CD4-positive, alpha-beta T cell (primary cell): Measurements from ENCODE around the gene PICALM. TPM values are rescaled to one million over a fixed set of nuclear protein-coding genes. Genes with fewer than 3 reads are reported as not detected.

Experiments used
- ATAC-seq: fragments of 200-7000 bp; cut with Tn5 transposase; one replicate; pipeline ENCODE4 v1.10.0; 2022; ENCODE audit warnings: mild to moderate bottlenecking; ENCODE audit not compliant: poor library complexity
- CTCF ChIA-PET: fragments of 350-600 bp; sonication (Branson Sonifier 250); formaldehyde crosslinking; loops from one replicate; lab custom pipeline; 2021; ENCODE audit warnings: antibody characterized with exemption, inconsistent platforms; lab: Charles Lee
- POLR2A ChIA-PET: fragments of 350-600 bp; sonication (Branson Sonifier 250); formaldehyde crosslinking; loops from one replicate; lab custom pipeline; 2021; ENCODE audit warnings: antibody characterized with exemption, inconsistent platforms; lab: Charles Lee
- DNase-seq, 14 experiments: peaks; one replicate each; pipeline ENCODE4 v3.0.0-alpha.2; 2013 to 2020; ENCODE audit warnings: mixed read lengths in 2 of 14
- H3K27ac ChIP-seq, 2 donors: one replicate each; pipeline versions ENCODE4 v1.5.1 to v1.7.0; 2013; ENCODE audit warnings: low read length in 2 of 2, low read depth in 1 of 2, mild to moderate bottlenecking in 1 of 2
- H3K27me3 ChIP-seq, 2 experiments: 1 replicate in 1 of 2; 2 replicates in 1 of 2; pipeline versions ENCODE4 v1.6.1 to v1.7.0; 2013; ENCODE audit warnings: low read length in 2 of 2, control low read depth in 1 of 2, mild to moderate bottlenecking in 1 of 2, moderate library complexity in 1 of 2; ENCODE audit not compliant: insufficient read depth in 2 of 2, control insufficient read depth in 1 of 2
- H3K36me3 ChIP-seq: one replicate; pipeline ENCODE4 v1.6.1; 2013; ENCODE audit warnings: low read length, control low read depth; ENCODE audit not compliant: insufficient read depth
- H3K4me1 ChIP-seq: one replicate; pipeline ENCODE4 v1.6.1; 2013; ENCODE audit warnings: low read length, control low read depth; ENCODE audit not compliant: insufficient read depth
- H3K4me3 ChIP-seq: one replicate; pipeline ENCODE4 v1.5.1; 2013; ENCODE audit warnings: mild to moderate bottlenecking, low read length, moderate library complexity
- H3K9me3 ChIP-seq, 2 experiments: 1 replicate in 1 of 2; 2 replicates in 1 of 2; pipeline versions ENCODE4 v1.6.1 to v1.7.0; 2013; ENCODE audit warnings: low read length in 2 of 2, mild to moderate bottlenecking in 2 of 2, control low read depth in 1 of 2, moderate library complexity in 1 of 2; ENCODE audit not compliant: control insufficient read depth in 1 of 2, insufficient read depth in 1 of 2
- H3K27ac Mint-ChIP-seq: one replicate; pipeline ENCODE4 v1.8.0; 2020; ENCODE audit warnings: mixed read lengths
- H3K27me3 Mint-ChIP-seq: one replicate; pipeline ENCODE4 v1.8.0; 2021; ENCODE audit warnings: mixed read lengths
- H3K36me3 Mint-ChIP-seq: one replicate; pipeline ENCODE4 v1.8.0; 2021; ENCODE audit warnings: low read depth, mixed read lengths
- H3K4me1 Mint-ChIP-seq: one replicate; pipeline ENCODE4 v1.8.0; 2021; ENCODE audit warnings: low read depth, mixed read lengths
- H3K4me3 Mint-ChIP-seq: one replicate; pipeline ENCODE4 v1.8.0; 2020; ENCODE audit warnings: mild to moderate bottlenecking, mixed read lengths
- H3K9me3 Mint-ChIP-seq: one replicate; pipeline ENCODE4 v1.8.0; 2020; ENCODE audit warnings: mixed read lengths
- intact Hi-C, 2 experiments: fragments of 100-400 bp; cut with DNase I in 1 of 2; cut with micrococcal nuclease in 1 of 2; formaldehyde crosslinking; loops; one replicate each; pipeline versions ENCODE4 v1.15.1 to v1.9.0; 2023 to 2025; cut with DNase I, micrococcal nuclease
- total RNA-seq, 174 experiments: library from RNA in 2 of 174; stranded (reverse) in 2 of 174; gene quantifications; one replicate each; pipeline ENCODE4 v1.2.3 and lab custom pipeline; 2021 to 2026
- TF ChIP-seq, protein P1 (sequence below): fragments of 200-600 bp; IDR thresholded peaks from one replicate; pipeline ENCODE4 v1.8.0; 2022; ENCODE audit warnings: antibody characterized with exemption, mild to moderate bottlenecking

The PICALM gene
- total RNA-seq, 2 experiments from 2014 or later, result 73.3 to 77.3 TPM

DNA sequence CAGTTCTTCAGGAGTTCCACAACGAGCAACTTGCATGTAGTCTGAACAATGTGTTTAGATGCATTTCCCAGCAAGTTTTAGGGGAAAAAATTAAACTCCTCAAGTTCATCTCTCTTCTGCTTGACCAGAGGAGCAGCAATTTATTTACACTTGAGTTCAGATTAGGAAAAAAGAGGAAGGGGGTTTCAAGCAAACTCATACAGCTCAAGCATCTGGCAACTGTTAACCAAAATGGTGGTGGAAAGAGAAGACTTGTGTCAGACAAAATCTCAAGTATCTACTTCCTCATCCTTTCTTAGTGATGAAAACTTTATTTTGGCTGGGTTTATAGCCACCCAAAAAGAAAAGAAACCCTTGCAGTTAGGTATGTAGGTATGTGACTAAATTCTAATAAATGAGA lies 29.1 kb upstream of the PICALM start:
- H3K36me3 ChIP-seq, result no peaks in the 10 kb centered on the region
- no peaks in the 10 kb centered on the region for H3K4me1 ChIP-seq
- POLR2A ChIA-PET, result no interaction called here
- Mint-ChIP-seq H3K36me3 (no peaks in the 10 kb centered on the region), H3K4me1 (no peaks in the 10 kb centered on the region), H3K27ac (no peak overlapping the region), H3K4me3 (no peak overlapping the region), H3K27me3 (peaks cover 6% of the 10 kb centered on the region), H3K9me3 (no peaks in the 10 kb centered on the region)
- CTCF ChIA-PET, result no interaction called here
- no peaks in the 10 kb centered on the region for H3K9me3 ChIP-seq
- ATAC-seq, result no peak
- intact Hi-C loops, result no loop called here
- no peak overlapping the region for H3K4me3 ChIP-seq
- TF ChIP-seq, protein P1, sequence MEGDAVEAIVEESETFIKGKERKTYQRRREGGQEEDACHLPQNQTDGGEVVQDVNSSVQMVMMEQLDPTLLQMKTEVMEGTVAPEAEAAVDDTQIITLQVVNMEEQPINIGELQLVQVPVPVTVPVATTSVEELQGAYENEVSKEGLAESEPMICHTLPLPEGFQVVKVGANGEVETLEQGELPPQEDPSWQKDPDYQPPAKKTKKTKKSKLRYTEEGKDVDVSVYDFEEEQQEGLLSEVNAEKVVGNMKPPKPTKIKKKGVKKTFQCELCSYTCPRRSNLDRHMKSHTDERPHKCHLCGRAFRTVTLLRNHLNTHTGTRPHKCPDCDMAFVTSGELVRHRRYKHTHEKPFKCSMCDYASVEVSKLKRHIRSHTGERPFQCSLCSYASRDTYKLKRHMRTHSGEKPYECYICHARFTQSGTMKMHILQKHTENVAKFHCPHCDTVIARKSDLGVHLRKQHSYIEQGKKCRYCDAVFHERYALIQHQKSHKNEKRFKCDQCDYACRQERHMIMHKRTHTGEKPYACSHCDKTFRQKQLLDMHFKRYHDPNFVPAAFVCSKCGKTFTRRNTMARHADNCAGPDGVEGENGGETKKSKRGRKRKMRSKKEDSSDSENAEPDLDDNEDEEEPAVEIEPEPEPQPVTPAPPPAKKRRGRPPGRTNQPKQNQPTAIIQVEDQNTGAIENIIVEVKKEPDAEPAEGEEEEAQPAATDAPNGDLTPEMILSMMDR, result no peak
- H3K27ac ChIP-seq, result no peak overlapping the region
- no peak for DNase-seq
- H3K27me3 ChIP-seq, result no peaks in the 10 kb centered on the region

DNA sequence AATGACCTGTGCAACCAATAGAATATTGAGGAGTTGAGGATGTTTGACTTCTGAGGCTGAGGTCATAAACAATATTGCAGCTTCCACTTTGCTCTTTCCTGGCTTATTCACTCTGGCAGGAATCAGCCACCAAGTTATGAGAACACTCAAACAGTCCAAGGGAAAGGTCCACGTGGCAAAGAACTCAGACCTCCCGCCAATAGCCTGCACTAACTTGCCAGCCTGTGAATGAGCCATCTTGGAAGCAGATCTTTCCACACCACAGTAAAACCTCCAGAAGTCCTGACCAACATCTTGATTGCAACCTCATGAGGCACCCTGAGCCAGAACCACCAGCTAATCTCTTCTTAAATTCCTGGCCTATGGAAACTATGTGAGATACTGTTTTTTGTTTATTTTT lies 22.7 kb upstream of the PICALM start:
- no peak for ATAC-seq
- Mint-ChIP-seq H3K36me3 (no peaks in the 10 kb centered on the region), H3K27ac (no peak overlapping the region), H3K9me3 (no peaks in the 10 kb centered on the region), H3K4me3 (no peak overlapping the region), H3K4me1 (no peaks in the 10 kb centered on the region), H3K27me3 (peaks cover 8% of the 10 kb centered on the region)
- Histone ChIP-seq H3K27ac (no peak overlapping the region), H3K4me3 (no peak overlapping the region), H3K4me1 (no peaks in the 10 kb centered on the region), H3K36me3 (no peaks in the 10 kb centered on the region), H3K9me3 (no peaks in the 10 kb centered on the region), H3K27me3 (no peaks in the 10 kb centered on the region)
- DNase-seq, result no peak
- POLR2A ChIA-PET, result no interaction called here
- CTCF ChIA-PET, result no interaction called here
- TF ChIP-seq, protein P1, result no peak
- intact Hi-C loops, result no loop called here

- Histone ChIP-seq H3K27ac (no peak overlapping the region), H3K4me1 (no peaks in the 10 kb centered on the region), H3K27me3 (no peaks in the 10 kb centered on the region), H3K4me3 (no peak overlapping the region), H3K9me3 (no peaks in the 10 kb centered on the region), H3K36me3 (no peaks in the 10 kb centered on the region)
- intact Hi-C loops, result no loop called here
- CTCF ChIA-PET, result no interaction called here
- ATAC-seq (no peak), DNase-seq (no peak)
- no peaks in the 10 kb centered on the region for H3K9me3 Mint-ChIP-seq
- H3K27ac Mint-ChIP-seq, result no peak overlapping the region
- POLR2A ChIA-PET, result no interaction called here
- TF ChIP-seq, protein P1, result no peak
- H3K27me3 Mint-ChIP-seq, result peaks cover 8% of the 10 kb centered on the region
- H3K36me3 Mint-ChIP-seq, result no peaks in the 10 kb centered on the region
- no peaks in the 10 kb centered on the region for H3K4me1 Mint-ChIP-seq
- H3K4me3 Mint-ChIP-seq, result no peak overlapping the region
Measured at GRCh38 chr11:86091086-86091485, 22.2 kb upstream of the PICALM start.
